Measurements from ENCODE around the gene CHTOP.

CHTOP gene

DNA sequence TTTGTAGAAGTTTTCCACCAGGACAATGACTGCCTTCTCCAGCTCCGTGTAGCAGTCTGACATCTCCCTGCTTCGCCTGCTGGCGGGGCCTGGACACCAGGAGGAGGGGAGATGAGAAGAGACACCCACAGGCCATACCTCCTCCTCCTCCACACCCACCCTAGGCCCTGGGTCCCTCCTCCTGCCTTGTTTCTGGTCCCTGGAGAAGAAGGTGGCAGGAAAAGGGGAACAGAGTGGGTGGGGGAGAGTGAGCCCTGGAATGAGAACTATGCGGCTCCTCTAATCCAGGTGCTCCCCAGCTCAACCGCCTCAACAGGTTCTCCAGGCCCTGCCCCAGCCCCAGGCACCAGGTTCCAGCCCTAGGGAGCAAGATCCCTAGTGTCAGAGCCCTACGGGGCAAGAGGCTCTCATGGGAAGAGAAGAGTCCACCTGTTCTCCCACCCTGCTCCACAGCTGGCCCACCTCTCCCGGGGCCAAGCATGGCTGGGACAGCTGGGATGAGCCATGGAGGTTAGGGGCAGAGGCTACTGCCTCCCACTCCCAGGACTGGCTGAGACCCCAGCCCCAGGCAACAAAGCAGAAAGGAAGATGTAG, 25.7 kb upstream of the CHTOP start:
- TF ChIP-seq, protein P1, sequence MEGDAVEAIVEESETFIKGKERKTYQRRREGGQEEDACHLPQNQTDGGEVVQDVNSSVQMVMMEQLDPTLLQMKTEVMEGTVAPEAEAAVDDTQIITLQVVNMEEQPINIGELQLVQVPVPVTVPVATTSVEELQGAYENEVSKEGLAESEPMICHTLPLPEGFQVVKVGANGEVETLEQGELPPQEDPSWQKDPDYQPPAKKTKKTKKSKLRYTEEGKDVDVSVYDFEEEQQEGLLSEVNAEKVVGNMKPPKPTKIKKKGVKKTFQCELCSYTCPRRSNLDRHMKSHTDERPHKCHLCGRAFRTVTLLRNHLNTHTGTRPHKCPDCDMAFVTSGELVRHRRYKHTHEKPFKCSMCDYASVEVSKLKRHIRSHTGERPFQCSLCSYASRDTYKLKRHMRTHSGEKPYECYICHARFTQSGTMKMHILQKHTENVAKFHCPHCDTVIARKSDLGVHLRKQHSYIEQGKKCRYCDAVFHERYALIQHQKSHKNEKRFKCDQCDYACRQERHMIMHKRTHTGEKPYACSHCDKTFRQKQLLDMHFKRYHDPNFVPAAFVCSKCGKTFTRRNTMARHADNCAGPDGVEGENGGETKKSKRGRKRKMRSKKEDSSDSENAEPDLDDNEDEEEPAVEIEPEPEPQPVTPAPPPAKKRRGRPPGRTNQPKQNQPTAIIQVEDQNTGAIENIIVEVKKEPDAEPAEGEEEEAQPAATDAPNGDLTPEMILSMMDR (conservative IDR thresholded peaks at IDR 0.05; ENCODE audit: low read depth, low read length), result no peak
- no peak overlapping the region for H3K4me3 ChIP-seq (ENCODE audit: low read depth, low read length)
- DNase-seq (ENCODE audit: low read depth), result no peak

DNA sequence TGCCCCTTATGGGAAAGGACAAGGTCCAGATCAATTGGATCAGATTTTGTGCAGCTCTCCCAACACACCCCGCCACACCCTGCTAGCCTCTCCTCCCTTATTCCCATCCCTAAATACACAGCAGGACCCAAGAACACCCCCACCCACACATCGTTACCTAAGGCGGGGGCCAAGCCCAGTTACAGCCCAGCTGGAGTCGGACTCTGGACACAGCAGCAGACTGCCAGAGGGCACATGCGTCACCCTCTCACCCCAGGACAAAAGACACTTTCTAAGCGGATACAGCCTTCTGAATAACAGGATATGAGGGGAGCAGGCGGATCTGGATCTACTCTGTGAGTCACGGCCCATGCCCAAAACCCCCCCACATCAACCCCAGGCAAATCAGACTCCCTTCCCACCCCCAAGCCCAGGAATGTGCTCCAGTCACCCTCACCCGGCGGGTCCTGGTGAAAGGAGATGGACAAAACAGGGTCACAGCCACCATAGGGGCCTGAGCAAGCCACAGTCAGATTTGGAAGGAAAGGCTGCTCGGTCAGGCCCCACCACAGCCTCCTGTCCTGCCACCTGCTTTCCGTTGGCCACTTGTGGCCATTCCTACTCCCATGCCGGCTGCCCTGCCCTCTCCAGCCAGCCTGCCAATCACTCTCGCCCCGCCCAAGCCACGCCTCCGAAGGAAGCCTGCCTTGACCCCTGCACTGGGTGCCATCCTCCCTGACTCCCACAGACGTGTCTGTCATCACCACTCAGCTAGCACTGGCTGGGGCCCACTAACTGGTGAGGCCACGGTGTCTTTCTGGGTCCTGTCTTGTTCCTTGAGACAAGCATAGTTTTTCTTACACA, 24.9 kb upstream of the CHTOP start:
- TF ChIP-seq, protein P1 (conservative IDR thresholded peaks at IDR 0.05; ENCODE audit: low read depth, low read length), result no peak
- peak overlapping the region; percentile 18 for H3K4me3 ChIP-seq (ENCODE audit: low read depth, low read length)
- DNase-seq (ENCODE audit: low read depth), result peak; percentile 85

DNA sequence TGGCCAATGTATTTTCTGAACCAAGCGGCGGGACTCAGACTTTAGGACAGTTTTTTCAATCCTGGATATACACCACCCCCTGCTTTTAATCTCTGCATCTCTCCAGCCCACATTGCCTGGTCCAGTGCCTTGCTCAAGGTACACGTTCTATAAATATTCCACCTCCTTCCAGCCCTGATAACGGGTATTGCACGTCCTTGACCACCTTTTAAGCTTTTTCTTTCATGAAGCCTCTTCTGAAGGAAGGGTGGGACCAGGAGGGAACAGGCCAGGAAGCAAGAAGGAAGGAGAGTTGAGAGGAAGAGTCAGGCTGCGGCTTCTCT, 24.3 kb upstream of the CHTOP start:
- H3K4me3 ChIP-seq (ENCODE audit: low read depth, low read length), result no peak overlapping the region
- no peak for DNase-seq (ENCODE audit: low read depth)
- TF ChIP-seq, protein P1 (conservative IDR thresholded peaks at IDR 0.05; ENCODE audit: low read depth, low read length), result no peak

DNA sequence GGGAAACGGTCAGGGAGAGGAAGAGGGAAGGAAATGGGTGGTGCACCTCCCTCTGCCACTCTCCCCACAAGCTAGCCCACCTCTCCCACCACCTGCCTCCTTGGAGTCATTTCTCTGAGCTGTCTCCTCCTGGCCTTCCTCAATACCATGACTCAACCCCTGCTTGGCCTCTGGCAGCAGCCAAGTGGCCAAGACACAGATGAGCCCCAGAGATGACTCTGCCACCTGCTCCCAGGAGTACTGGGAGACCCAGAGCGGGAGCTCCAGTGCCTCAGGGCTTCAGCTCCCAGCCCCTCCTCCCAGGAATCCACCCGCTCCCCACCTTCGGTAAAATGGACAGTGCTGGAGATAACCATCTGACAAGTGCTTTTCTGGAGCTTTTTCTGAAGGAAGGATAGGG, 23.5 kb upstream of the CHTOP start:
- TF ChIP-seq, protein P1 (conservative IDR thresholded peaks at IDR 0.05; ENCODE audit: low read depth, low read length), result no peak
- DNase-seq (ENCODE audit: low read depth), result no peak
- H3K4me3 ChIP-seq (ENCODE audit: low read depth, low read length), result no peak overlapping the region

DNA sequence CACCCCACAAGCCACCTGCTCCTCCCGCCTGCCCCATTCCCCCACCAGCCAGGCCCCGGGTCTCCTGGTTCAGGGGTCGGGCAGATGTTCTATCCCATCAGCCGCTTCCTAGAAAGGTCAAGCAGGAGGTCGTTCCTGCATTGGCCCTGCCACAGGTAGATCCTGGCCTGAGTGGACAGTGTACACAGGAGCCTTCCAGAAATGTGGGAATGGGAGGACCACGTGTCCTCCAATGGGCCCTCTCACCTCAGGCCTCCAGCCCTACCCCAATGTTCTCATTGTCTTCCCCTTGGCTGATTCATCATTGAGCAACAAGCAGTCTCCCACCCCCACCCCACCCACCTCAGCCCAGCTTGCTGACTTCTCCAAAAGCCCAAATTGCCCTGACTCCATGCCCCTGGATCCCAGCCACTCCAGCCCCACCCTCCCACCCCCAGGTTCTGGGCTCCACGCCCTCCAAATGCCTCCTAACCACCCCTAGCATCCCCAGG, 23.0 kb upstream of the CHTOP start:
- H3K4me3 ChIP-seq (ENCODE audit: low read depth, low read length), result no peak overlapping the region
- TF ChIP-seq, protein P1 (conservative IDR thresholded peaks at IDR 0.05; ENCODE audit: low read depth, low read length), result no peak
- no peak for DNase-seq (ENCODE audit: low read depth)

DNA sequence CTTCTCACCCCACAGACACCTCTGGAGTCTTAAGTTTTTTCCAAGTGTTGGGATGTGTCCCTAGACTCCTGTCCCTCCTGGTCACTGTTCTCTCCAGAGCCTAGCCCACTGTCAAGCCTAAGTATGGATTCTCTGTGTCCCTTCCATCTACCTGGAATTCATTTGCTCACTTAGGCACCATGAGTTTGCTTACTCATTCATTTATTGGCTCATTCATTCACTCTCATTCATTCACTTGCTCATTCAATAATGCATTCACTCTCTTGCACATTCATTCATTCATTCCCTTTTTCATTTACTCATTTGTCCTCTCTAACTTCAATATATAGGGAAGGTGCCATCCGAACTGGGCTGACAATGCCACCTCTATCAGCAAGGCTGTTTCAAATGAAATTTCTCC, 22.5 kb upstream of the CHTOP start:
- peak overlapping the region; percentile 64 for H3K4me3 ChIP-seq (ENCODE audit: low read depth, low read length)
- DNase-seq (ENCODE audit: low read depth), result no peak
- TF ChIP-seq, protein P1 (conservative IDR thresholded peaks at IDR 0.05; ENCODE audit: low read depth, low read length), result no peak
